ENCODE measurements around the gene TIMM50. TPM values are rescaled to one million over a fixed set of nuclear protein-coding genes. Genes with fewer than 3 reads are reported as not detected.
A peak's percentile ranks its signal among the peaks of the same experiment; 100 is the strongest.
"Not testable (repeated sequence)": the region's sequence is repeated elsewhere in the genome, so short reads cannot be mapped to it uniquely, and the experiment has no call there.

The TIMM50 gene
- total RNA-seq, 3 donors from 2014 or later = 52.6 to 57.9 (median 57.7) TPM

- intact Hi-C loops (cut with DNase I, micrococcal nuclease) = no loop called here
- Histone ChIP-seq H3K9me3 (no peaks in the 10 kb centered on the region), H3K4me1 (ENCODE audit: low read depth) (peaks cover 12% of the 10 kb centered on the region), H3K4me3 (no peak overlapping the region), H3K36me3 (ENCODE audit: low read depth) (no peaks in the 10 kb centered on the region)
- no peak for TF ChIP-seq CTCF (IDR thresholded peaks at IDR 0.05)
- ATAC-seq (no peak), DNase-seq (peak in 1 of 3 donors; percentile 29)
Observed at GRCh38 chr19:39446365-39447084, 34.1 kb upstream of the TIMM50 start.

- DNase-seq (peak in 1 of 3 donors; percentile 40), ATAC-seq (no peak)
- intact Hi-C loops (cut with DNase I, micrococcal nuclease) = no loop called here
- TF ChIP-seq CTCF (IDR thresholded peaks at IDR 0.05) = no peak
- Histone ChIP-seq H3K4me1 (ENCODE audit: low read depth) (peaks cover 12% of the 10 kb centered on the region), H3K36me3 (ENCODE audit: low read depth) (no peaks in the 10 kb centered on the region), H3K4me3 (no peak overlapping the region), H3K9me3 (no peaks in the 10 kb centered on the region)
Observed at GRCh38 chr19:39448271-39448670, 32.4 kb upstream of the TIMM50 start.

GRCh38 chr19:39449116-39449797 is 31.4 kb upstream of the TIMM50 start:
- no peak for TF ChIP-seq CTCF (IDR thresholded peaks at IDR 0.05)
- no peak overlapping the region for H3K4me3 ChIP-seq
- DNase-seq (peak in 1 of 3 donors; percentile 3), ATAC-seq (no peak)
- H3K9me3 ChIP-seq = no peaks in the 10 kb centered on the region
- peaks cover 12% of the 10 kb centered on the region for H3K4me1 ChIP-seq (ENCODE audit: low read depth)
- no peaks in the 10 kb centered on the region for H3K36me3 ChIP-seq (ENCODE audit: low read depth)
- intact Hi-C loops (cut with DNase I, micrococcal nuclease) = no loop called here

- intact Hi-C loops (cut with DNase I, micrococcal nuclease); H3K4me3 ChIP-seq; H3K9me3 ChIP-seq; DNase-seq; ATAC-seq; H3K36me3 ChIP-seq (ENCODE audit: low read depth): not testable (repeated sequence)
- H3K4me1 ChIP-seq (ENCODE audit: low read depth) = peaks cover 10% of the 10 kb centered on the region
Observed at GRCh38 chr19:39451257-39451656, 29.4 kb upstream of the TIMM50 start.

- Histone ChIP-seq H3K4me3 (no peak overlapping the region), H3K36me3 (ENCODE audit: low read depth) (peaks cover 16% of the 10 kb centered on the region), H3K4me1 (ENCODE audit: low read depth) (no peaks in the 10 kb centered on the region), H3K9me3 (no peaks in the 10 kb centered on the region)
- no peak for TF ChIP-seq CTCF (IDR thresholded peaks at IDR 0.05)
- DNase-seq (no peak), ATAC-seq (no peak)
- intact Hi-C loops (cut with DNase I, micrococcal nuclease) = no loop called here
Observed at GRCh38 chr19:39463403-39463802, 17.2 kb upstream of the TIMM50 start.
